NT2/D1 (cell line): ENCODE data around the gene BRINP3.

Experiments
- DNase-seq: peaks from one replicate; pipeline ENCODE4 v3.0.0-alpha.2; 2011; ENCODE audit warnings: low read depth, low spot score
- H3K27me3 ChIP-seq: 2 replicates; pipeline ENCODE4 v1.6.0; 2011; ENCODE audit warnings: mild to moderate bottlenecking; ENCODE audit not compliant: insufficient read length, insufficient read depth
- H3K36me3 ChIP-seq: 2 replicates; pipeline ENCODE4 v1.6.1; 2011; ENCODE audit warnings: mild to moderate bottlenecking, low read length, mixed read lengths; ENCODE audit not compliant: insufficient read depth, insufficient read length
- H3K4me1 ChIP-seq: 2 replicates; pipeline ENCODE4 v1.5.1; 2011; ENCODE audit not compliant: insufficient read depth, insufficient read length
- H3K4me3 ChIP-seq: 2 replicates; pipeline ENCODE4 v1.5.1; 2011; ENCODE audit warnings: low read depth; ENCODE audit not compliant: insufficient read length
- H3K9ac ChIP-seq: 2 replicates; pipeline ENCODE4 v1.6.0; 2011; ENCODE audit warnings: low read depth; ENCODE audit not compliant: insufficient read length
- H3K9me3 ChIP-seq: 2 replicates; pipeline ENCODE4 v1.5.1; 2011; ENCODE audit warnings: mild to moderate bottlenecking, low read length; ENCODE audit not compliant: insufficient read depth
- SUZ12 ChIP-seq: IDR thresholded peaks from 2 replicates; pipeline ENCODE4 v1.6.1; 2011; ENCODE audit not compliant: insufficient read length, insufficient read depth; ENCODE audit errors: extremely low read depth
- YY1 ChIP-seq: IDR thresholded peaks from 2 replicates; pipeline ENCODE4 v1.6.1; 2011; ENCODE audit not compliant: insufficient read length, insufficient read depth
- ZNF274 ChIP-seq: IDR thresholded peaks from 2 replicates; pipeline ENCODE4 v1.6.1; 2011; ENCODE audit warnings: mild to moderate bottlenecking, low read depth, low read length

BRINP3 gene

DNA sequence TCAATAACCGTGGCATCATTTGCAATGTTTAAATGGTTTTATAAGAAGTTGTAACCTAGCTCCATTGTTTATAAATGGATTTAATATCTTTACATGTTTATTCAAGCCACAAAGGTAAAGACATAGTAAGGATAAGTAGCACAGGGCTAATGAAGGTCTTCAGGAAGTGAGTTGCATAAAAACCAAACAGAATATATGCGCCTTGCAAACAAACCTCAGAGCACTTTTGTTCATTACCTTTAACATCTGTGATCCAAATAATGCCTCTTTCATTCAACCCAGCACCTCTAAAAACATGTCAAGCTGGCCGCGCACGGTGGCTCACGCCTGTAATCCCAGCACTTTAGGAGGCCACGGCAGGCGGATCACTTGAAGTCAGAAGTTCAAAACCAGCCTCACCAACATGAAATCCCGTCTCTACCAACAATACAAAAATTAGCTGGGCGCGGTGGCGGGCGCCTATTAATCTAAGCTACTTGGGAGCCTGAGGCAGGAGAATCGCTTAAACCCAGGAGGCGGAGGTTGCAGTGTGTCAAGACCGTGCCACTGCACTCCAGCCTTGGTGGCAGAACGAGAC, 25.3 kb downstream of the BRINP3 start:
- Histone ChIP-seq H3K9ac (no peak overlapping the region), H3K9me3 (no peaks in the 10 kb centered on the region), H3K4me1 (no peaks in the 10 kb centered on the region), H3K27me3 (no peaks in the 10 kb centered on the region), H3K4me3 (no peak overlapping the region), H3K36me3 (no peaks in the 10 kb centered on the region)
- no peak for TF ChIP-seq SUZ12
- TF ChIP-seq ZNF274: no peak
- TF ChIP-seq YY1: no peak
- DNase-seq: no peak

GRCh38 chr1:190444464-190444863, 33.2 kb downstream of the BRINP3 start:
- DNase-seq: no peak
- H3K27me3 ChIP-seq: no peaks in the 10 kb centered on the region
- no peak overlapping the region for H3K9ac ChIP-seq
- H3K4me3 ChIP-seq: no peak overlapping the region
- no peaks in the 10 kb centered on the region for H3K4me1 ChIP-seq
- H3K36me3 ChIP-seq: no peaks in the 10 kb centered on the region
- H3K9me3 ChIP-seq: 0 out of 2 replicates have a peak, but pooled peaks cover 3% of the 10 kb centered on the region
- no peak for TF ChIP-seq SUZ12
- no peak for TF ChIP-seq ZNF274
- TF ChIP-seq YY1: no peak

DNA sequence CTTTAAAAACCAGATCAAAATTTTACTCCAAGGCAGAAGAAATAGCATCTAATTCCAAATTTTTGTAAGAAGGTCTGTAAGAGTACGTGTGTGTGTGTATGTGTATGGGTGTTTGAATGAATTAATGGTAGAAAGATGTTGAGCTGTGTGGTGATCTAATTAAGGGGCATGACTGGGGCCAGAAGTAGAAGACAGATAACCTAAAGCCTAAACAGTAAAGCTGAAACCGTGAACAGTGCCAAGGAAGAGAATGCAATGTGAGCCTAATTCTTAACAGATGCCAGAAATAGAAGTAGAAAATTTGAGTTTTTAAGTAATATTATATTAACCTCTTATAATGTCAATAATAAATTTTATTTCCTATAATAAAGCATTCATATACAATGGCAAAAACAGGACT, 38.2 kb downstream of the BRINP3 start:
- Histone ChIP-seq H3K9me3 (0 out of 2 replicates have a peak, but pooled peaks cover 3% of the 10 kb centered on the region), H3K36me3 (no peaks in the 10 kb centered on the region), H3K4me3 (no peak overlapping the region), H3K9ac (no peak overlapping the region), H3K27me3 (no peaks in the 10 kb centered on the region), H3K4me1 (no peaks in the 10 kb centered on the region)
- no peak for DNase-seq
- TF ChIP-seq YY1: no peak
- TF ChIP-seq ZNF274: no peak
- TF ChIP-seq SUZ12: no peak

- Histone ChIP-seq H3K9me3 (no peaks in the 10 kb centered on the region), H3K27me3 (no peaks in the 10 kb centered on the region), H3K36me3 (no peaks in the 10 kb centered on the region), H3K4me1 (no peaks in the 10 kb centered on the region), H3K4me3 (no peak overlapping the region), H3K9ac (no peak overlapping the region)
- TF ChIP-seq YY1: no peak
- no peak for TF ChIP-seq ZNF274
- no peak for TF ChIP-seq SUZ12
- DNase-seq: no peak
Observed at GRCh38 chr1:190436615-190437014, 41.0 kb downstream of the BRINP3 start.

DNA sequence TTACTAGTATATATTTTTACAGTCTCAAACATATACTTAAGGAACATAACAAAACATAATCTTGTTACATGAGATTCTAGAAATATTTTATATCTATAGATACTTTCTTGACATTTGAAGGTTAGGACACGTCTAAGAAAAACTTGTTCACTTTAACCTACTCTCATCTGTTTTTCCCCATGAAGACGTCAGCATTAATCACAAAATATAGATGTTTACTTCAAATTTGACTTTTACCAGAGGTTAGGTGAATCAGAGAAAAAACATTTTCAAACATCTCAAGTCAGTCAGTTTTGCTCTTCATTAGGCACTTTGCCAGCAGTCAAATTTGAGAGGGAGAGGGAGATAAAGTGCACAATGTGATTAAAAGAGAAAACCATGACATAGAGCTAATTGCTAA, 47.7 kb downstream of the BRINP3 start:
- Histone ChIP-seq H3K9me3 (no peaks in the 10 kb centered on the region), H3K4me1 (no peaks in the 10 kb centered on the region), H3K36me3 (no peaks in the 10 kb centered on the region), H3K27me3 (no peaks in the 10 kb centered on the region), H3K4me3 (no peak overlapping the region), H3K9ac (no peak overlapping the region)
- no peak for DNase-seq
- TF ChIP-seq SUZ12 (no peak), YY1 (no peak), ZNF274 (no peak)

- DNase-seq: no peak
- Histone ChIP-seq H3K9me3 (no peaks in the 10 kb centered on the region), H3K27me3 (no peaks in the 10 kb centered on the region), H3K4me1 (no peaks in the 10 kb centered on the region), H3K4me3 (no peak overlapping the region), H3K9ac (no peak overlapping the region), H3K36me3 (no peaks in the 10 kb centered on the region)
- no peak for TF ChIP-seq ZNF274
- no peak for TF ChIP-seq SUZ12
- TF ChIP-seq YY1: no peak
Observed at GRCh38 chr1:190429141-190429540, 48.5 kb downstream of the BRINP3 start.

GRCh38 chr1:190416239-190416638, 61.4 kb downstream of the BRINP3 start:
- no peaks in the 10 kb centered on the region for H3K9me3 ChIP-seq
- H3K4me1 ChIP-seq: no peaks in the 10 kb centered on the region
- H3K36me3 ChIP-seq: no peaks in the 10 kb centered on the region
- DNase-seq: no peak
- no peaks in the 10 kb centered on the region for H3K27me3 ChIP-seq
- no peak overlapping the region for H3K4me3 ChIP-seq
- H3K9ac ChIP-seq: no peak overlapping the region
- no peak for TF ChIP-seq ZNF274
- TF ChIP-seq YY1: no peak
- TF ChIP-seq SUZ12: no peak

DNA sequence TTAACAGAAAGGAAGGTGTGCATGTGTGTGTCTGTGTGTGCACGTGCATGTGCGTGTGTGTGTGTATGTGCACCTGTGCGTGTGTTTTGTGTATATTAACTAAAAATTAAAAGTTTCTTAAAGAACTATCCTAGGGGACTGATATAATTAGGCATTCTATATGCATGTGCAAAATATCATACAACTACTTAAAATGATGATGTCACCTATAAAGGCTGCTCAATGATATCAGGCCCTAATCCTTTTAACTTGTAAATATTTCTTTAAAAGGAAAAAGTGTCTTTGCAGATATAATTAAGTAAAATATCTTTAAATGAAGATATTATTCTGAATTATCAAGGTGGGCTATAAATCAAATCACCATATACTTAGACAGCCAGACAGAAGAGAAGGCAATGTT, 64.5 kb downstream of the BRINP3 start:
- Histone ChIP-seq H3K9me3 (no peaks in the 10 kb centered on the region), H3K36me3 (no peaks in the 10 kb centered on the region), H3K4me1 (no peaks in the 10 kb centered on the region), H3K4me3 (no peak overlapping the region), H3K27me3 (no peaks in the 10 kb centered on the region), H3K9ac (no peak overlapping the region)
- TF ChIP-seq SUZ12: no peak
- TF ChIP-seq ZNF274: no peak
- TF ChIP-seq YY1: no peak
- DNase-seq: no peak
